Transverse colon (tissue), 4 donors: ENCODE data around the gene CAND1. TPM values are rescaled to one million over a fixed set of nuclear protein-coding genes. Genes with fewer than 3 reads are reported as not detected.

Source experiments
- DNase-seq: peaks from one replicate; pipeline ENCODE4 v3.0.0-alpha.2; 2019
- H3K27ac ChIP-seq, 4 donors: fragments of 200-600 bp; sonication (generic); 2 replicates each; pipeline ENCODE4 v1.5.1; 2016 to 2018; ENCODE audit warnings: inconsistent platforms in 4 of 4
- H3K27me3 ChIP-seq: fragments of 200-600 bp; sonication (generic); 2 replicates; pipeline ENCODE4 v1.5.1; 2017; ENCODE audit warnings: inconsistent platforms
- H3K36me3 ChIP-seq, 4 donors: fragments of 200-600 bp; sonication (generic); 2 replicates each; pipeline ENCODE4 v1.5.1; 2017 to 2019; ENCODE audit warnings: inconsistent platforms in 4 of 4
- H3K4me1 ChIP-seq, 4 donors: fragments of 200-600 bp; sonication (generic); 2 replicates each; pipeline ENCODE4 v1.5.1; 2017 to 2020; ENCODE audit warnings: inconsistent platforms in 4 of 4
- H3K4me3 ChIP-seq, 4 donors: fragments of 200-600 bp; sonication (generic); 1 replicate in 1 of 4; 2 replicates in 3 of 4; pipeline versions ENCODE4 v1.5.1 to v1.6.1; 2017 to 2019; ENCODE audit warnings: inconsistent platforms in 4 of 4
- H3K9me3 ChIP-seq, 2 donors: fragments of 200-600 bp; sonication (generic); 2 replicates each; pipeline ENCODE4 v1.5.1; 2017 to 2019; ENCODE audit warnings: inconsistent platforms in 2 of 2
- EP300 ChIP-seq: sonication (generic); formaldehyde crosslinking; IDR thresholded peaks from one replicate; pipeline ENCODE4 v1.6.1; 2017; ENCODE audit warnings: antibody characterized with exemption, low read depth
- POLR2A ChIP-seq: fragments of 450-650 bp; IDR thresholded peaks from one replicate; pipeline ENCODE4 v1.6.1; 2016; ENCODE audit warnings: antibody characterized with exemption, mild to moderate bottlenecking, moderate library complexity
- POLR2AphosphoS5 ChIP-seq, 3 donors: sonication (generic); formaldehyde crosslinking; IDR thresholded peaks; one replicate each; pipeline ENCODE4 v1.6.1; 2016; ENCODE audit warnings: antibody characterized with exemption in 3 of 3
- WGBS, 2 donors: methylation state at CpG; one replicate each; pipeline ENCODE4 v1.1.5; 2018; ENCODE audit warnings: low coverage in 1 of 2; 5-methylcytosine and 5-hydroxymethylcytosine counted together
- in situ Hi-C, 4 donors: fragments of 200-750 bp; cut with MboI; loops; one replicate each; pipeline versions ENCODE4 v1.15.0 to v1.15.1; 2017; ENCODE audit warnings: low sequenced_read_pairs in 3 of 4, low pct_ligation_motif_present in 1 of 4, low pct_unique_long_range_greater_than_20kb in 1 of 4
- intact Hi-C: fragments of 100-400 bp; cut with DNase I; formaldehyde crosslinking; loops from one replicate; pipeline ENCODE4 v1.15.1; 2023; ENCODE audit warnings: low total_unique reads
- total RNA-seq, 4 donors: library from RNA; depleted of rRNA; stranded (reverse); fragments of >200 nt; gene quantifications; one replicate each; pipeline ENCODE4 v1.1.0, GENCODE V29; 2016
- TF ChIP-seq, protein P1 (sequence below), 5 experiments: fragments of 200-600 bp in 3 of 5; fragments of 450-650 bp in 2 of 5; sonication (generic) in 3 of 5; IDR thresholded peaks; 1 replicate in 2 of 5; 2 replicates in 3 of 5; pipeline ENCODE4 v1.5.1; 2016 to 2017; ENCODE audit warnings: antibody characterized with exemption in 5 of 5, inconsistent platforms in 3 of 5, mild to moderate bottlenecking in 2 of 5, moderate library complexity in 1 of 5

Gene CAND1
- total RNA-seq, 4 donors from 2014 or later = 58.4 to 99.2 (median 83.0) TPM

GRCh38 chr12:67251012-67251411 lies 18.1 kb upstream of the CAND1 start:
- no peaks in the 10 kb centered on the region for H3K9me3 ChIP-seq
- H3K27ac ChIP-seq = no peak overlapping the region
- no peaks in the 10 kb centered on the region for H3K36me3 ChIP-seq
- H3K4me1 ChIP-seq = no peaks in the 10 kb centered on the region
- intact Hi-C loops = no loop called here
- no peak overlapping the region for H3K4me3 ChIP-seq
- no peak for TF ChIP-seq EP300
- no peak for TF ChIP-seq POLR2A
- TF ChIP-seq POLR2AphosphoS5 (IDR thresholded peaks at IDR 0.05) = no peak
- TF ChIP-seq, protein P1, sequence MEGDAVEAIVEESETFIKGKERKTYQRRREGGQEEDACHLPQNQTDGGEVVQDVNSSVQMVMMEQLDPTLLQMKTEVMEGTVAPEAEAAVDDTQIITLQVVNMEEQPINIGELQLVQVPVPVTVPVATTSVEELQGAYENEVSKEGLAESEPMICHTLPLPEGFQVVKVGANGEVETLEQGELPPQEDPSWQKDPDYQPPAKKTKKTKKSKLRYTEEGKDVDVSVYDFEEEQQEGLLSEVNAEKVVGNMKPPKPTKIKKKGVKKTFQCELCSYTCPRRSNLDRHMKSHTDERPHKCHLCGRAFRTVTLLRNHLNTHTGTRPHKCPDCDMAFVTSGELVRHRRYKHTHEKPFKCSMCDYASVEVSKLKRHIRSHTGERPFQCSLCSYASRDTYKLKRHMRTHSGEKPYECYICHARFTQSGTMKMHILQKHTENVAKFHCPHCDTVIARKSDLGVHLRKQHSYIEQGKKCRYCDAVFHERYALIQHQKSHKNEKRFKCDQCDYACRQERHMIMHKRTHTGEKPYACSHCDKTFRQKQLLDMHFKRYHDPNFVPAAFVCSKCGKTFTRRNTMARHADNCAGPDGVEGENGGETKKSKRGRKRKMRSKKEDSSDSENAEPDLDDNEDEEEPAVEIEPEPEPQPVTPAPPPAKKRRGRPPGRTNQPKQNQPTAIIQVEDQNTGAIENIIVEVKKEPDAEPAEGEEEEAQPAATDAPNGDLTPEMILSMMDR (IDR thresholded peaks at IDR 0.05) = no peak
- DNase-seq = no peak
- no peaks in the 10 kb centered on the region for H3K27me3 ChIP-seq
- WGBS, 2 donors = 65 to 75% methylated on average over 3 of the region's 3 CpGs
- in situ Hi-C loops = no loop called here

- H3K4me3 ChIP-seq = no peak overlapping the region
- H3K36me3 ChIP-seq = no peaks in the 10 kb centered on the region
- in situ Hi-C loops = no loop called here
- DNase-seq = no peak
- intact Hi-C loops = no loop called here
- TF ChIP-seq, protein P1 (IDR thresholded peaks at IDR 0.05) = no peak
- TF ChIP-seq POLR2A (no peak), POLR2AphosphoS5 (IDR thresholded peaks at IDR 0.05) (no peak), EP300 (no peak)
- WGBS, 2 donors = 88 to 90% methylated on average over 8 to 12 of the region's 12 CpGs
- no peak overlapping the region for H3K27ac ChIP-seq
- H3K27me3 ChIP-seq = no peaks in the 10 kb centered on the region
- no peaks in the 10 kb centered on the region for H3K4me1 ChIP-seq
- no peaks in the 10 kb centered on the region for H3K9me3 ChIP-seq
Measured at GRCh38 chr12:67254372-67255026, 14.7 kb upstream of the CAND1 start.

- no peak overlapping the region for H3K27ac ChIP-seq
- DNase-seq = no peak
- in situ Hi-C loops (no loop called here), intact Hi-C loops (no loop called here)
- H3K4me3 ChIP-seq = no peak overlapping the region
- WGBS, 2 donors = 81 to 100% methylated on average over 1 to 5 of the region's 5 CpGs
- no peaks in the 10 kb centered on the region for H3K27me3 ChIP-seq
- H3K4me1 ChIP-seq = no peaks in the 10 kb centered on the region
- H3K9me3 ChIP-seq = no peaks in the 10 kb centered on the region
- no peaks in the 10 kb centered on the region for H3K36me3 ChIP-seq
- TF ChIP-seq POLR2A (no peak), EP300 (no peak), POLR2AphosphoS5 (IDR thresholded peaks at IDR 0.05) (no peak)
- TF ChIP-seq, protein P1 (IDR thresholded peaks at IDR 0.05) = no peak
Measured at GRCh38 chr12:67256649-67257048, 12.5 kb upstream of the CAND1 start.

- intact Hi-C loops = no loop called here
- H3K27ac ChIP-seq = no peak overlapping the region
- H3K27me3 ChIP-seq = no peaks in the 10 kb centered on the region
- peaks cover 0 to 10% (median 6%) of the 10 kb centered on the region in 4 donors for H3K4me1 ChIP-seq
- no peaks in the 10 kb centered on the region for H3K36me3 ChIP-seq
- no peak overlapping the region for H3K4me3 ChIP-seq
- H3K9me3 ChIP-seq = no peaks in the 10 kb centered on the region
- in situ Hi-C loops = no loop called here
- DNase-seq = no peak
- TF ChIP-seq EP300 (no peak), POLR2AphosphoS5 (IDR thresholded peaks at IDR 0.05) (no peak), POLR2A (no peak)
- TF ChIP-seq, protein P1 (IDR thresholded peaks at IDR 0.05) = no peak
- WGBS, 2 donors = 61% methylated on average over 5 of the region's 5 CpGs
Measured at GRCh38 chr12:67263471-67263870, 5.7 kb upstream of the CAND1 start.
